H1 (cell line): ENCODE results near the gene CDK16. TPM values are rescaled to one million over a fixed set of nuclear protein-coding genes. Genes with fewer than 3 reads are reported as not detected.

Experiments
- ASH2L ChIP-seq: fragments of 200-600, 300-600 bp; sonication (generic); IDR thresholded peaks from one replicate; pipeline ENCODE4 v1.7.1; 2017; ENCODE audit warnings: low read length
- CHD2 ChIP-seq: IDR thresholded peaks from 2 replicates; pipeline ENCODE4 v1.6.1; 2012; ENCODE audit warnings: low read length, improper control_type of control experiment
- CHD7 ChIP-seq: fragments of 300-600 bp; sonication (generic); IDR thresholded peaks from 2 replicates; pipeline ENCODE4 v1.7.1; 2012; ENCODE audit warnings: low read length, moderate library complexity, mild to moderate bottlenecking, inconsistent platforms; ENCODE audit not compliant: insufficient replicate concordance
- CTBP2 ChIP-seq: IDR thresholded peaks from 2 replicates; pipeline ENCODE4 v1.7.0; 2011; ENCODE audit warnings: borderline replicate concordance, mild to moderate bottlenecking, moderate library complexity, mixed read lengths, low read length; ENCODE audit not compliant: insufficient read depth, insufficient read length
- EP300 ChIP-seq, 2 experiments: IDR thresholded peaks; 1 replicate in 1 of 2; 2 replicates in 1 of 2; pipeline ENCODE4 v1.6.1; 2011 to 2012; ENCODE audit warnings: low read depth in 2 of 2, low read length in 2 of 2, mild to moderate bottlenecking in 2 of 2, borderline replicate concordance in 1 of 2, inconsistent platforms in 1 of 2, moderate library complexity in 1 of 2
- NRF1 ChIP-seq: IDR thresholded peaks from 2 replicates; pipeline ENCODE4 v1.6.1; 2011; ENCODE audit warnings: mild to moderate bottlenecking, low read depth, low read length, improper control_type of control experiment
- RBBP5 ChIP-seq: IDR thresholded peaks from 2 replicates; pipeline ENCODE4 v1.7.1; 2012; ENCODE audit warnings: low read depth, mild to moderate bottlenecking, inconsistent platforms, low read length, moderate library complexity, borderline replicate concordance
- RFX5 ChIP-seq: IDR thresholded peaks from 2 replicates; pipeline ENCODE4 v1.6.1; 2011; ENCODE audit warnings: low read depth, low read length, improper control_type of control experiment, borderline replicate concordance
- SIX5 ChIP-seq: IDR thresholded peaks from 2 replicates; pipeline ENCODE4 v1.6.1; 2011; ENCODE audit warnings: mild to moderate bottlenecking, low read depth, low read length
- SUZ12 ChIP-seq: fragments of 200-600 bp; sonication (generic); IDR thresholded peaks from 2 replicates; pipeline ENCODE4 v1.6.1; 2012; ENCODE audit warnings: mild to moderate bottlenecking, inconsistent platforms, low read length, moderate library complexity, mixed read lengths
- TAF1 ChIP-seq: IDR thresholded peaks from 2 replicates; pipeline ENCODE4 v1.6.1; 2011; ENCODE audit warnings: mild to moderate bottlenecking, low read depth, low read length
- polyA plus RNA-seq, 7 experiments: library from polyadenylated mRNA; depleted of rRNA in 3 of 7; stranded (reverse) in 5 of 7; unstranded in 2 of 7; fragments of >200 nt in 5 of 7; fragments of 200-250 nt in 2 of 7; gene quantifications; 1 replicate in 5 of 7; 2 replicates in 1 of 7; 4 replicates in 1 of 7; pipeline versions ENCODE4 v1.2.1 to v1.2.3, GENCODE V29; 2011 to 2013; ENCODE audit warnings: missing spikeins in 2 of 7, mixed read lengths in 2 of 7
- total RNA-seq: library from RNA; stranded (reverse); fragmentation: NEBNext Ultra II Directional; extraction: Animal tissue kit (Norgen Biotek cat#: 25700); gene quantifications from 2 replicates; pipeline ENCODE4 v1.2.1, GENCODE V29; 2021

CDK16 gene
- total and polyA plus RNA-seq, 2 of the 8 experiments (the other 6 are each of a cell fraction or from before 2014, with no cell fraction given): 124 to 204 TPM

GRCh38 chrX:47264483-47265173 is 46.1 kb downstream of the CDK16 start (continued):
- no peak for TF ChIP-seq CHD7
- no peak for TF ChIP-seq EP300 (IDR thresholded peaks at IDR 0.05; ENCODE audit: borderline replicate concordance in 1 of 2, low read depth in 2 of 2, low read length in 2 of 2)
- no peak for TF ChIP-seq CTBP2
- TF ChIP-seq ASH2L: no peak
- TF ChIP-seq RFX5: no peak
- no peak for TF ChIP-seq RBBP5
- TF ChIP-seq SUZ12: no peak
- no peak for TF ChIP-seq TAF1
- no peak for TF ChIP-seq NRF1
- TF ChIP-seq SIX5: no peak
- TF ChIP-seq CHD2: no peak
